Gastrocnemius medialis (tissue), 4 donors: ENCODE data around the gene NR1I2. TPM values are rescaled to one million over a fixed set of nuclear protein-coding genes. Genes with fewer than 3 reads are reported as not detected.

Experiments
- ATAC-seq, 2 donors: fragments of 150-250 bp; one replicate each; pipeline ENCODE4 v1.9.1; 2016
- DNase-seq, 2 donors: peaks; one replicate each; pipeline ENCODE4 v3.0.0-alpha.2; 2019
- H3K27ac ChIP-seq, 4 donors: fragments of 200-600 bp; sonication (generic); 1 replicate in 1 of 4; 2 replicates in 3 of 4; pipeline ENCODE4 v1.5.1; 2016 to 2018; ENCODE audit warnings: mild to moderate bottlenecking in 2 of 4, moderate library complexity in 1 of 4
- H3K27me3 ChIP-seq, 3 donors: fragments of 200-600 bp; sonication (generic) in 2 of 3; 1 replicate in 1 of 3; 2 replicates in 2 of 3; pipeline versions ENCODE4 v1.5.1 to v1.6.0; 2016 to 2019; ENCODE audit warnings: mild to moderate bottlenecking in 1 of 3, moderate library complexity in 1 of 3
- H3K36me3 ChIP-seq, 2 donors: fragments of 200-600 bp; sonication (generic) in 1 of 2; one replicate each; pipeline ENCODE4 v1.5.1; 2017 to 2018
- H3K4me1 ChIP-seq, 2 donors: fragments of 200-600 bp; sonication (generic) in 1 of 2; one replicate each; pipeline ENCODE4 v1.5.1; 2016 to 2017; ENCODE audit warnings: mild to moderate bottlenecking in 2 of 2
- H3K4me3 ChIP-seq, 4 donors: fragments of 200-600 bp; sonication (generic) in 3 of 4; 1 replicate in 1 of 4; 2 replicates in 3 of 4; pipeline ENCODE4 v1.5.1; 2016 to 2019; ENCODE audit warnings: mild to moderate bottlenecking in 2 of 4
- H3K9me3 ChIP-seq, 3 donors: fragments of 200-600 bp; sonication (generic) in 2 of 3; 1 replicate in 1 of 3; 2 replicates in 2 of 3; pipeline ENCODE4 v1.5.1; 2016 to 2019
- POLR2A ChIP-seq, 2 donors: fragments of 450-650 bp; IDR thresholded peaks; one replicate each; pipeline ENCODE4 v1.6.1; 2017; ENCODE audit warnings: antibody characterized with exemption in 2 of 2, mild to moderate bottlenecking in 2 of 2, moderate library complexity in 2 of 2
- in situ Hi-C, 4 donors: fragments of 200-750 bp; cut with MboI; loops; one replicate each; pipeline versions ENCODE4 v1.15.0 to v1.8.0; 2017; ENCODE audit warnings: low sequenced_read_pairs in 4 of 4
- intact Hi-C: fragments of 100-400 bp; cut with DNase I; formaldehyde crosslinking; loops from one replicate; pipeline ENCODE4 v1.15.1; 2023; ENCODE audit warnings: low total_unique reads
- total RNA-seq, 4 donors: library from RNA; depleted of rRNA; stranded (reverse); fragments of >200 nt; gene quantifications; one replicate each; pipeline versions ENCODE4 v1.1.0 to v1.2.3, GENCODE V29; 2016
- TF ChIP-seq, protein P1 (sequence below), 5 experiments: fragments of 450-650 bp in 3 of 5; fragments of 200-600 bp in 2 of 5; sonication (generic) in 2 of 5; IDR thresholded peaks in 4 of 5; conservative IDR thresholded peaks in 1 of 5; 1 replicate in 4 of 5; 2 replicates in 1 of 5; pipeline ENCODE4 v1.5.1; 2016 to 2019; ENCODE audit warnings: antibody characterized with exemption in 5 of 5, mild to moderate bottlenecking in 3 of 5, moderate library complexity in 3 of 5

NR1I2 gene
- total RNA-seq, 4 donors from 2014 or later, result 0.17 to 0.18 TPM; not detected in 2

DNA sequence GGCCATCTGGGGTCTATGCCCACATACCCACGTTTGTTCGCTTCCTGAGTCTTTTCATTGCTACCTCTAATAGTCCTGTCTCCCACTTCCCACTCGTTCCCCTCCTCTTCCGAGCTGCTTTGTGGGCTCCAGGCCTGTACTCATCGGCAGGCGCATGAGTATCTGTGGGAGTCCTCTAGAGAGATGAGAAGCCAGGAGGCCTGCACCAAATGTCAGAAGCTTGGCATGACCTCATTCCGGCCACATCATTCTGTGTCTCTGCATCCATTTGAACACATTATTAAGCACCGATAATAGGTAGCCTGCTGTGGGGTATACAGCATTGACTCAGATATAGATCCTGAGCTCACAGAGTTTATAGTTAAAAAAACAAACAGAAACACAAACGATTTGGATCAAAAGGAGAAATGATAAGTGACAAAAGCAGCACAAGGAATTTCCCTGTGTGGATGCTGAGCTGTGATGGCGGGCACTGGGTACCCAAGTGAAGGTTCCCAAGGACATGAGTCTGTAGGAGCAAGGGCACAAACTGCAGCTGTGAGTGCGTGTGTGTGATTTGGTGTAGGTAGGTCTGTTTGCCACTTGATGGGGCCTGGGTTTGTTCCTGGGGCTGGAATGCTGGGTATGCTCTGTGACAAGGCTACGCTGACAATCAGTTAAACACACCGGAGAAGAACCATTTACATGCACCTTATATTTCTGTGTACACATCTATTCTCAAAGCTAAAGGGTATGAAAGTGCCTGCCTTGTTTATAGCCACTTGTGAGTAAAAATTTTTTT lies 35.9 kb downstream of the NR1I2 start:
- in situ Hi-C loops, result no loop called here
- H3K27ac ChIP-seq, result no peak overlapping the region
- H3K27me3 ChIP-seq, result no peaks in the 10 kb centered on the region
- H3K9me3 ChIP-seq, result no peaks in the 10 kb centered on the region
- intact Hi-C loops, result no loop called here
- no peak for ATAC-seq
- H3K4me1 ChIP-seq, result no peaks in the 10 kb centered on the region
- no peak for TF ChIP-seq POLR2A (IDR thresholded peaks at IDR 0.05)
- TF ChIP-seq, protein P1, sequence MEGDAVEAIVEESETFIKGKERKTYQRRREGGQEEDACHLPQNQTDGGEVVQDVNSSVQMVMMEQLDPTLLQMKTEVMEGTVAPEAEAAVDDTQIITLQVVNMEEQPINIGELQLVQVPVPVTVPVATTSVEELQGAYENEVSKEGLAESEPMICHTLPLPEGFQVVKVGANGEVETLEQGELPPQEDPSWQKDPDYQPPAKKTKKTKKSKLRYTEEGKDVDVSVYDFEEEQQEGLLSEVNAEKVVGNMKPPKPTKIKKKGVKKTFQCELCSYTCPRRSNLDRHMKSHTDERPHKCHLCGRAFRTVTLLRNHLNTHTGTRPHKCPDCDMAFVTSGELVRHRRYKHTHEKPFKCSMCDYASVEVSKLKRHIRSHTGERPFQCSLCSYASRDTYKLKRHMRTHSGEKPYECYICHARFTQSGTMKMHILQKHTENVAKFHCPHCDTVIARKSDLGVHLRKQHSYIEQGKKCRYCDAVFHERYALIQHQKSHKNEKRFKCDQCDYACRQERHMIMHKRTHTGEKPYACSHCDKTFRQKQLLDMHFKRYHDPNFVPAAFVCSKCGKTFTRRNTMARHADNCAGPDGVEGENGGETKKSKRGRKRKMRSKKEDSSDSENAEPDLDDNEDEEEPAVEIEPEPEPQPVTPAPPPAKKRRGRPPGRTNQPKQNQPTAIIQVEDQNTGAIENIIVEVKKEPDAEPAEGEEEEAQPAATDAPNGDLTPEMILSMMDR (IDR thresholded peaks at IDR 0.05 in 4 of 5, conservative IDR thresholded peaks at IDR 0.05 in 1 of 5), result no peak
- H3K4me3 ChIP-seq, result no peak overlapping the region
- DNase-seq, result no peak
- H3K36me3 ChIP-seq, result no peaks in the 10 kb centered on the region

DNA sequence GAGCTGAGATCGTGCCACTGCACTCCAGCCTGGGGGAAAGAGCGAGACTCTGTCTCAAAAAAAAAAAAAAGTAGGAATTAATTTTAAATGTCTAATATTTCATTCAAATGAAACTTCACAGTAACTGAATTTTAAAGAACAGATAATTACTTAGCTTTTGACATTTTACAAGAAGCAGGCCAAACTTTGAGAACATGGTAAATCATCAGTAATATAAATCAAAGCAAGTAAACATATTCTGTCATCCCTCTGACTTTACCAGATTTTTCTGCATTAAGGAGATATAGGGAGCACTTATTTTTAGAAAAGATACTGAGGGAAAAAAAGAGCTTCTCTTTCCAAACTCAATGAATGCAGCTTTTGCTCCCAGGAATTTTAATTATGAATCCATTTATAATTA lies 37.0 kb downstream of the NR1I2 start:
- Histone ChIP-seq H3K4me3 (no peak overlapping the region), H3K27me3 (no peaks in the 10 kb centered on the region), H3K36me3 (no peaks in the 10 kb centered on the region), H3K4me1 (no peaks in the 10 kb centered on the region), H3K27ac (no peak overlapping the region), H3K9me3 (no peaks in the 10 kb centered on the region)
- TF ChIP-seq, protein P1 (IDR thresholded peaks at IDR 0.05 in 4 of 5, conservative IDR thresholded peaks at IDR 0.05 in 1 of 5), result no peak
- no peak for TF ChIP-seq POLR2A (IDR thresholded peaks at IDR 0.05)
- no peak for DNase-seq
- intact Hi-C loops (no loop called here), in situ Hi-C loops (no loop called here)
- no peak for ATAC-seq

DNA sequence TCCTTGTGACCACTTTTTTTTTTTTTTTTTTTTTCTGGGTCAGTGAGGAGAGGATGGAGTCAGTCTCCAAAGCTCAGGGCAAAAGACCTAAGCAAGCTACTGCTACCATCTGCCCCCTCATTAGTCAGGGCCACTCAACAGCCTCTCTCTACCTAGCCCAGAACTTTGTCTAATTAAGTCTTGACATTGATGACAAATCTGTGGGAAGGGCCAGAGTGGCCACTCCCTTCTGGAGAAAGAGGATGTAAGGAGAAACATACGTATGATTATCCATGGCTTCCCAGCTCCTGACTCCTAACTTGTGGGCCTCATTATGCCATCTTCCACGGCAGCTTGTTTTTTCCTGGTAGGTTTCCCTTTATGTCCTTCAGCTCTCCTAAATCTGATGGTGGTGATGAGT lies 37.9 kb downstream of the NR1I2 start:
- Histone ChIP-seq H3K4me1 (no peaks in the 10 kb centered on the region), H3K27ac (no peak overlapping the region), H3K4me3 (no peak overlapping the region), H3K9me3 (no peaks in the 10 kb centered on the region), H3K27me3 (no peaks in the 10 kb centered on the region), H3K36me3 (no peaks in the 10 kb centered on the region)
- intact Hi-C loops, result no loop called here
- no peak for ATAC-seq
- in situ Hi-C loops, result no loop called here
- no peak for DNase-seq
- TF ChIP-seq, protein P1 (IDR thresholded peaks at IDR 0.05 in 4 of 5, conservative IDR thresholded peaks at IDR 0.05 in 1 of 5), result no peak
- no peak for TF ChIP-seq POLR2A (IDR thresholded peaks at IDR 0.05)

DNA sequence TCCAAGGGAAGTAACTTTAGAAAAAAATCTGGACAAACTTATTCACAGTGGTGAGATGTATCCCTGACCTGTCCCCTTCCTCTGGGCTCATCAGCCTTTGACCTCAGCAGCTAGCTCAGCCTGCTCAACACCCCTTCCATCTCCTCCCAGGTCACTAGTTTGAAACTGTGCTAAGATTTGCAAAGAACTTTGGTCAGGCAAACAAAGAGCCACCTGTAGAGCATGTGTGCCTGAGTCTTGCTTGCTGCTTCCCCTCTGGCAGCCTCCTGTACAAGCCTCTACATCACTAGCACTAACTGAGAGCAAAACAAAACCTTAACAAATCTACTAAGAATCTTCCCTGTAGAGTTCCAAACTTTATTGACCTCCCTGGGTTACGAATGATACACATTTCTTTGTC lies 43.9 kb downstream of the NR1I2 start:
- H3K9me3 ChIP-seq, result no peaks in the 10 kb centered on the region
- H3K27me3 ChIP-seq, result no peaks in the 10 kb centered on the region
- H3K27ac ChIP-seq, result no peak overlapping the region
- no peaks in the 10 kb centered on the region for H3K36me3 ChIP-seq
- ATAC-seq (no peak), DNase-seq (no peak)
- in situ Hi-C loops (no loop called here), intact Hi-C loops (no loop called here)
- H3K4me3 ChIP-seq, result no peak overlapping the region
- TF ChIP-seq, protein P1 (IDR thresholded peaks at IDR 0.05 in 4 of 5, conservative IDR thresholded peaks at IDR 0.05 in 1 of 5), result no peak
- TF ChIP-seq POLR2A (IDR thresholded peaks at IDR 0.05), result no peak
- H3K4me1 ChIP-seq, result peaks cover 8 to 24% of the 10 kb centered on the region in 2 donors
